ENCODE data around the gene ACIN1. TPM values are rescaled to one million over a fixed set of nuclear protein-coding genes. Genes with fewer than 3 reads are reported as not detected.
A peak's percentile ranks its signal among the peaks of the same experiment; 100 is the strongest.

The ACIN1 gene
- total RNA-seq, 2 donors from 2014 or later: 53.9 to 55.3 TPM

GRCh38 chr14:23132970-23133369 is 38.0 kb upstream of the ACIN1 start:
- peaks cover 0 to 39% of the 10 kb centered on the region in 2 donors for H3K4me1 ChIP-seq
- H3K36me3 ChIP-seq: peaks cover 15% of the 10 kb centered on the region
- no peak for DNase-seq (ENCODE audit: low spot score)
- H3K9me3 ChIP-seq: no peaks in the 10 kb centered on the region
- H3K27ac ChIP-seq: no peak overlapping the region
- TF ChIP-seq CTCF (IDR thresholded peaks at IDR 0.05): no peak
- no peak overlapping the region for H3K4me3 ChIP-seq
- no peaks in the 10 kb centered on the region for H3K27me3 ChIP-seq

- H3K27me3 ChIP-seq: no peaks in the 10 kb centered on the region
- no peak overlapping the region for H3K27ac ChIP-seq
- H3K9me3 ChIP-seq: no peaks in the 10 kb centered on the region
- peaks cover 23% of the 10 kb centered on the region for H3K36me3 ChIP-seq
- DNase-seq (ENCODE audit: low spot score): no peak
- no peak for TF ChIP-seq CTCF (IDR thresholded peaks at IDR 0.05)
- no peak overlapping the region for H3K4me3 ChIP-seq
- H3K4me1 ChIP-seq: peaks cover 0 to 24% of the 10 kb centered on the region in 2 donors
These were observed 36.5 kb upstream of the ACIN1 start for GRCh38 chr14:23131482-23131881.

GRCh38 chr14:23130871-23131270 is 35.9 kb upstream of the ACIN1 start:
- TF ChIP-seq CTCF (IDR thresholded peaks at IDR 0.05): no peak
- no peaks in the 10 kb centered on the region for H3K27me3 ChIP-seq
- H3K27ac ChIP-seq: peak overlapping the region in 1 of 2 donors; percentile 51
- peaks cover 23% of the 10 kb centered on the region for H3K36me3 ChIP-seq
- no peak overlapping the region for H3K4me3 ChIP-seq
- DNase-seq (ENCODE audit: low spot score): no peak
- peaks cover 0 to 21% of the 10 kb centered on the region in 2 donors for H3K4me1 ChIP-seq
- H3K9me3 ChIP-seq: no peaks in the 10 kb centered on the region

GRCh38 chr14:23129759-23130316 is 34.9 kb upstream of the ACIN1 start:
- no peak for DNase-seq (ENCODE audit: low spot score)
- H3K9me3 ChIP-seq: no peaks in the 10 kb centered on the region
- no peak overlapping the region for H3K4me3 ChIP-seq
- peak overlapping the region in 1 of 2 donors; percentile 51 for H3K27ac ChIP-seq
- H3K36me3 ChIP-seq: peaks cover 23% of the 10 kb centered on the region
- H3K4me1 ChIP-seq: peaks cover 0 to 19% of the 10 kb centered on the region in 2 donors
- no peak for TF ChIP-seq CTCF (IDR thresholded peaks at IDR 0.05)
- H3K27me3 ChIP-seq: no peaks in the 10 kb centered on the region

GRCh38 chr14:23128969-23129758 is 34.2 kb upstream of the ACIN1 start:
- peaks cover 23% of the 10 kb centered on the region for H3K36me3 ChIP-seq
- H3K27ac ChIP-seq: no peak overlapping the region
- no peak overlapping the region for H3K4me3 ChIP-seq
- no peaks in the 10 kb centered on the region for H3K27me3 ChIP-seq
- H3K4me1 ChIP-seq: peaks cover 0 to 19% of the 10 kb centered on the region in 2 donors
- no peak for TF ChIP-seq CTCF (IDR thresholded peaks at IDR 0.05)
- no peaks in the 10 kb centered on the region for H3K9me3 ChIP-seq
- no peak for DNase-seq (ENCODE audit: low spot score)

Measured in right atrium auricular region (tissue), 2 donors.